VCaP (cell line): ENCODE data around the gene BST1.

Experiments
- H3K27ac ChIP-seq: fragments of 450-650 bp; 2 replicates; pipeline ENCODE4 v1.5.1; 2017
- TF ChIP-seq, protein P1 (sequence below): fragments of 450-650 bp; conservative IDR thresholded peaks from 2 replicates; pipeline ENCODE4 v1.5.1; 2017; ENCODE audit warnings: mild to moderate bottlenecking, moderate library complexity

BST1 gene

DNA sequence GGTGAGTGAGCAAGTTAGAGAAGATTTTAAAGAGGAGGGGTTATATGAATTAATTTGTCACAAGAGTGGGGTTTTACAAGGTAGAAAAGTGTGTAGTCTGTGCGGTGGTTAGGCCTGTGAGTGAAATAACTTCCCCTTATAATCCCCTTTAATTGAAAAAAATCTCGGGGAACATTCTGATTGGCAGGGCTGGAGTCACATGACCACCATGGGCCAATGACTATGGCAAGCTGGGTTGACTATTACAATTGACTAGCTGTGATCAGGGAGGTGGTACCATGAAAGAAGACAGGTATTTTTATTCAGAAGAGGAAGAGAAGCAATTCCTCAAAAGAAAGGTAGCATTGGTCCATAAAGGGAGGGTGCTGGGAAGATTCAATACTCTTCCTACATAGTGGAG, 48.3 kb downstream of the BST1 start:
- H3K27ac ChIP-seq: no peak overlapping the region
- TF ChIP-seq, protein P1, sequence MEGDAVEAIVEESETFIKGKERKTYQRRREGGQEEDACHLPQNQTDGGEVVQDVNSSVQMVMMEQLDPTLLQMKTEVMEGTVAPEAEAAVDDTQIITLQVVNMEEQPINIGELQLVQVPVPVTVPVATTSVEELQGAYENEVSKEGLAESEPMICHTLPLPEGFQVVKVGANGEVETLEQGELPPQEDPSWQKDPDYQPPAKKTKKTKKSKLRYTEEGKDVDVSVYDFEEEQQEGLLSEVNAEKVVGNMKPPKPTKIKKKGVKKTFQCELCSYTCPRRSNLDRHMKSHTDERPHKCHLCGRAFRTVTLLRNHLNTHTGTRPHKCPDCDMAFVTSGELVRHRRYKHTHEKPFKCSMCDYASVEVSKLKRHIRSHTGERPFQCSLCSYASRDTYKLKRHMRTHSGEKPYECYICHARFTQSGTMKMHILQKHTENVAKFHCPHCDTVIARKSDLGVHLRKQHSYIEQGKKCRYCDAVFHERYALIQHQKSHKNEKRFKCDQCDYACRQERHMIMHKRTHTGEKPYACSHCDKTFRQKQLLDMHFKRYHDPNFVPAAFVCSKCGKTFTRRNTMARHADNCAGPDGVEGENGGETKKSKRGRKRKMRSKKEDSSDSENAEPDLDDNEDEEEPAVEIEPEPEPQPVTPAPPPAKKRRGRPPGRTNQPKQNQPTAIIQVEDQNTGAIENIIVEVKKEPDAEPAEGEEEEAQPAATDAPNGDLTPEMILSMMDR: no peak

DNA sequence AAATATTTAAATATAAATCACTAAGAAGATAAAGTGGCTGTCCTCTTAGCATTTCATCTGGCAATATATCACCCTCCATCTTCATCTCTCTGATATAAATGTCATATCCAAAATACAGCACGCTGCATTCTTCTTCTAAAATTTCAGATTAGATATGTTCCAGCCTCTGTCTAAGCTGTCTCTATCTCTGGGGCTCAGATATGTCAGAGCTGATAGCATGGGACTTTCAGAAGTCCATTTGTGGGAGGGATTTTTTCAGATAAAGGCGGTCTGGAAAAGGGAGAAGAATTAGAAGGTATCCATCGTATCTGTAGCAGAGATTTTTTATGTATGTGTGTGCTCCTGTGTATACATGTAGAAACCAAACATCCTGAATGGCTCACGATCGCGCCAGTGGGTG, 50.2 kb downstream of the BST1 start:
- H3K27ac ChIP-seq: no peak overlapping the region
- TF ChIP-seq, protein P1: no peak

DNA sequence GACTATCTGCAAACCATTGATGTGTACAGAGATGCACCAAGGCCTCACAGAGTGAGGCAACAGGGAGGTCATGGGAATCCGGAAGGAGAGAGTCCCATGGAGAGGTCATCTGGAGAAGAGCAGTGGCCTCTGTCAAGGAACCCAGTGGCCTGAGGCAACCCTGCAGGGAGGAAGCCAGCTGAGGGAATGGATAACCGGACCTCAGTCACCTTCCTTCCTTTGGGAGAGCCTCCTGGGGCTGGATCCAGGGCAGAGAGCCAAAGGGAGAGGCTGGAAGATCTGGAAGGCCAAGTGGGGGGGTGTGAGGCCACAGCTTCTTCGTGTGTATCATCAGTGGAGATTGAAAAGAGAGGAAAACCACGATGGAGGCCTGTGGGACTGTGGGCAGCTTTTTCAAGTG, 50.9 kb downstream of the BST1 start:
- H3K27ac ChIP-seq: no peak overlapping the region
- TF ChIP-seq, protein P1: no peak

DNA sequence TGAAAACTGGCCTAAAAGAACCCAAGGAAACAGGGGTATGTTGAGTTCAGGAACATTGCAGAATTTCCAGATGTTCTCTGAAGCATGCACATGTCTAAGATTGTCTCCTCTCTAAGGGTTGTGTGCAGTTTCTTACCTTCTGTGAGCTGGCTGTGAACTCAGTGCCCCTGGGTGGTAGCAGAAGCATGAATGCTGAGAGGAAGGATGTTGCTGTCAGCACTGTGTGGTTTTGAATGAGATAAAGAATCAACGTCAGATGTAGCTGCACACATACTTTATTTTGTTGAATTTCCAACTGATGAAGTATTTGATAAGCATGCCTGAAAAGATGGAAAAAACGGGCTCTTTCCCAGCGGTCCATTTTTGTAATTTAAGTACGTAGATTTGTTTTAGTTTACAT, 51.5 kb downstream of the BST1 start:
- H3K27ac ChIP-seq: no peak overlapping the region
- TF ChIP-seq, protein P1: no peak

DNA sequence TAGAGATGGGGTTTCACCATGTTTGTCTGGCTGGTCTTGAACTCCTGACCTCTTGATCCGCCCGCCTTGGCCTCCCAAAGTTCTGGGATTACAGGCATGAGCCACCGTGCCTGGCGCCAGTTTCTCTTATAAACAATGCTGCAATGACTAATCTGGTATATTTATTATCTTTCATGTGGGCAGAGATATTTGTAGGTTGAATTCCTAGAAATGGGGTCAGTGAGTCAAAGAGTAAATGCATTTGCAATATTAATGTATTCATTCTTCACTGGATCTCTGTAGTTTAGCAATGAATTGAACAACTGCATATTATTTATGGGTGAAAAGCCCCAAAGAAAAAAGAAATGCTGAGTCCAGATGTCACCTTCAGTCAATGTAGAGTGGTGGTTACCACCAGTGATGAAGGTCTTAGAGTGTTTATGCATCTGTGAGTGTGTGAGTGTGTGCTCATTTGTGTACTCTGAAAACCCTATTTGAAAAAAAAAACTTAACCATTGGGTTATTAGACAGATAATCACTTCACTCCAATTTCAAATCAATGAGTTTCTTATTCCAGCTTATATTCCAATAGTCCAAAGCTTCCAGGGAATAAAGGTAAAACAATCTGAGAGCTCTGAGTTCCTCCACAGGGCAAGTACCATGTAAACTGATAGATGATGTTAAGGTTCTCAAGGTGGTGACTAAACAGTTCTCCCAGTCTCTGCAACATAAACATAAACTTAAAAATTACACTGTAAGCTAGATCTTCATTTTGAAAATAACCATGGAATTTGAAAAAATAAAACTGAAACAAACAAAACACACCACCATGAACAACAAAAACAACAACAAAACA, 52.7 kb downstream of the BST1 start:
- H3K27ac ChIP-seq: no peak overlapping the region
- TF ChIP-seq, protein P1: no peak

DNA sequence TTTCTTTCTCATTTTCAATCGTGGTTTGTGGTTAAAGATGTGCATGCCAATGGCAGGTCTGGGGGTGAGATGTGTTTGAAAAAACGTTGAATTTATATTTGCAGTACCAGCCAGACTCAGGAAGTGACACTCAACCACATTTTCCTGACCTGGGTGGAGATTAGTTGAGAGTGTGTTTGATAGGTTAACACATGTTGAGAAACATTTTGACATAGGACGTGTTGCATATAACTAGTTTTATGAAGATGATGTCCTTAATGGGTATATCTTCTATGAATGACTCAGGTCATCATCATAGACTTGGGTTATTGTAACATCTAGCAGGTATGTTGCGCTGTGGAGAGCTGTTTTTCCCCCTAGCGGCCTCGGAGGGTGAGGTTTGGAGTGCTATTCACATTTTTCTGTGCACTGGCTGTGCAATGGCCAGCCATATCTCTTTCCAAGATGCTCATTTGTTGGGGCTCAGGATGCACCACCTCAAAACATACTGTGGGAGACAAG, 53.5 kb downstream of the BST1 start:
- no peak overlapping the region for H3K27ac ChIP-seq
- TF ChIP-seq, protein P1: no peak

DNA sequence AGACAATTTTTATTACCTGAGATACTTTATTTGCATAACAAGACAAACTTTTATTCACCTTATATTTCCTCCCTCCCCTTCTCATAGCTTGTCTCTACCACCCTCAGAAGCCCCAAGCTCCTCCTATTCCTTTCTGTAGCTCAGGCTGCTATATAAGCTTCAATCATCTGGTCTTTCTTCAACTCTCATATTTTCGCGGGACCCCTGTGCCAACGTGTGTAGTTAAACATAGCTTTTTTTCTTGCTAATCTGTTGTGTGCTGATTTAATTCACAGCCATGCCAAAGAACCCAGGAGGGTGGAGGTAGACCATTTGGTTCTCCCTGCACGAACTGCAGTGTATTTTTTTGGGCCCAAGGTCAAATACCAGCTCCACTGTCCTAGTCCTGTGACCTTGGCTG, 54.2 kb downstream of the BST1 start:
- TF ChIP-seq, protein P1: no peak
- no peak overlapping the region for H3K27ac ChIP-seq
